Mesothelial cell of epicardium (in vitro differentiated cells): ENCODE results near the gene ASIC2. TPM values are rescaled to one million over a fixed set of nuclear protein-coding genes. Genes with fewer than 3 reads are reported as not detected.

Experiments used
- DNase-seq, 2 experiments: peaks; one replicate each; pipeline ENCODE4 v3.0.0; 2021; ENCODE audit warnings: low spot score in 2 of 2; ENCODE audit not compliant: unreplicated experiment in 2 of 2
- H3K27ac Mint-ChIP-seq: 2 replicates; pipeline ENCODE4 v1.8.0; 2021; ENCODE audit warnings: mixed read lengths
- H3K27me3 Mint-ChIP-seq: 2 replicates; pipeline ENCODE4 v1.8.0; 2021; ENCODE audit warnings: low read depth, mixed read lengths
- H3K36me3 Mint-ChIP-seq: 2 replicates; pipeline ENCODE4 v1.8.0; 2021; ENCODE audit warnings: mixed read lengths
- H3K4me1 Mint-ChIP-seq: 2 replicates; pipeline ENCODE4 v1.8.0; 2021; ENCODE audit warnings: mixed read lengths
- H3K4me3 Mint-ChIP-seq: 2 replicates; pipeline ENCODE4 v1.8.0; 2021; ENCODE audit warnings: mild to moderate bottlenecking, moderate library complexity, mixed read lengths
- H3K9me3 Mint-ChIP-seq: 2 replicates; pipeline ENCODE4 v1.8.0; 2021; ENCODE audit warnings: mixed read lengths
- total RNA-seq: library from RNA; stranded (reverse); gene quantifications from 3 replicates; pipeline ENCODE4 v1.2.1, GENCODE V29; 2021
- TF ChIP-seq, protein P1 (sequence below): fragments of 200-600 bp; sonication (generic); IDR thresholded peaks from one replicate; pipeline ENCODE4 v1.5.0; 2021; ENCODE audit warnings: antibody characterized with exemption; ENCODE audit not compliant: unreplicated experiment

The ASIC2 gene
- total RNA-seq, 1 donor from 2014 or later = 3.4 TPM

DNA sequence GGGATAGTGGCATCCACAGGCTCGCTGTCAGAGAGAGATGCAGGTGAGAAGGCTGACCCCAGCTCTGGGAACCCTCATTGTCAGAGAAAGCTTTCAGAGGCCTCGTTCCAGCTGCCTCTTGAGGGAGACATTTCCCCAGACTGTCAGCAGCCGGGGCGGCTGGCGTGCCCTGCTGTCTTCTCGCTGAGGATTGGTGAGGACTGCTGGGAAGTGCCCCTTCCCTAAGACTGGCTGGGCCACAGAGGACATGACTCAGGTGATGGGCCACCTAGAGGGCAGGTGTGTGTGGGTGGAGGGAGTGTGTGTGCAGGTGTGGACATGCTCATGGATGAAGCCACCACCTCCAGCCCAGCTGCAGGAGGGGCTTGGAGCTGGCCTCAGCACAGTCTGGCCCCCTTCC, 276.2 kb downstream of the ASIC2 start:
- no peak overlapping the region for H3K4me3 Mint-ChIP-seq

DNA sequence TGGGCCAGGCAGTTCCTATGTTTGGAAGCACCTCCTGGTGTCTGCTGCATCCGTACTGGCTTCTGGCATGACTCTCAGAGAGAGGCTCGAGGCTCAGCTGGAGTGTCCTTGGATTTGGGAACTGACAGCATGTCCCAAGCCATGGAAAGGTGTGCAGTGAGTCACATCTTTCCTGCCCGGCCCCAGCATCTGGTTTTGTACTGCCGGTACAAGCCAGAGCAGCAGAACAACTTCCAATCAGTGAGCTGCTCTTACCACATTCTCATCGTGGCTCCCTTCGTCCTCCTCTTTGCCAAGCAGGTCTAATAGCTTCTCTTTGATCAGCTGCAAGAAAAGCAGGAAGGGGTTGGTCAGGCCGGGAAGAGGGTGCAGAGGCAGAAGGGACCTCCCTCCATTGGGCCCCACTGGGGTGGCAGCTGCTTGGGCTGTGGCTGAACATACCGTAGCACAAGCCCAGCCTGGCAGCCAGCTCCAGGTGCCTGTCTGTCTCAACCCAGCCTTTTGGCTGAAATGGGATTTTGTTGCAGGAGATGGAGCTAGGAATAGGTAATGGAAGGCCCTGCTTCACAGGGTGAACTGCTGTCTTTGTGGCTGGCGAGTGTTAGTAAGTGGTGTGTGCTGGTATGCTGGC, 277.3 kb downstream of the ASIC2 start:
- TF ChIP-seq, protein P1, sequence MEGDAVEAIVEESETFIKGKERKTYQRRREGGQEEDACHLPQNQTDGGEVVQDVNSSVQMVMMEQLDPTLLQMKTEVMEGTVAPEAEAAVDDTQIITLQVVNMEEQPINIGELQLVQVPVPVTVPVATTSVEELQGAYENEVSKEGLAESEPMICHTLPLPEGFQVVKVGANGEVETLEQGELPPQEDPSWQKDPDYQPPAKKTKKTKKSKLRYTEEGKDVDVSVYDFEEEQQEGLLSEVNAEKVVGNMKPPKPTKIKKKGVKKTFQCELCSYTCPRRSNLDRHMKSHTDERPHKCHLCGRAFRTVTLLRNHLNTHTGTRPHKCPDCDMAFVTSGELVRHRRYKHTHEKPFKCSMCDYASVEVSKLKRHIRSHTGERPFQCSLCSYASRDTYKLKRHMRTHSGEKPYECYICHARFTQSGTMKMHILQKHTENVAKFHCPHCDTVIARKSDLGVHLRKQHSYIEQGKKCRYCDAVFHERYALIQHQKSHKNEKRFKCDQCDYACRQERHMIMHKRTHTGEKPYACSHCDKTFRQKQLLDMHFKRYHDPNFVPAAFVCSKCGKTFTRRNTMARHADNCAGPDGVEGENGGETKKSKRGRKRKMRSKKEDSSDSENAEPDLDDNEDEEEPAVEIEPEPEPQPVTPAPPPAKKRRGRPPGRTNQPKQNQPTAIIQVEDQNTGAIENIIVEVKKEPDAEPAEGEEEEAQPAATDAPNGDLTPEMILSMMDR = no peak
- no peaks in the 10 kb centered on the region for H3K9me3 Mint-ChIP-seq
- no peak overlapping the region for H3K4me3 Mint-ChIP-seq
- no peaks in the 10 kb centered on the region for H3K27me3 Mint-ChIP-seq
- no peaks in the 10 kb centered on the region for H3K36me3 Mint-ChIP-seq
- no peaks in the 10 kb centered on the region for H3K4me1 Mint-ChIP-seq
- H3K27ac Mint-ChIP-seq = no peak overlapping the region
- DNase-seq = no peak

More for the DNA sequence above, 276.2 kb downstream of the ASIC2 start:
- no peaks in the 10 kb centered on the region for H3K36me3 Mint-ChIP-seq
- TF ChIP-seq, protein P1 = no peak
- H3K27ac Mint-ChIP-seq = no peak overlapping the region
- no peak for DNase-seq
- no peaks in the 10 kb centered on the region for H3K4me1 Mint-ChIP-seq
- no peaks in the 10 kb centered on the region for H3K9me3 Mint-ChIP-seq
- H3K27me3 Mint-ChIP-seq = no peaks in the 10 kb centered on the region

DNA sequence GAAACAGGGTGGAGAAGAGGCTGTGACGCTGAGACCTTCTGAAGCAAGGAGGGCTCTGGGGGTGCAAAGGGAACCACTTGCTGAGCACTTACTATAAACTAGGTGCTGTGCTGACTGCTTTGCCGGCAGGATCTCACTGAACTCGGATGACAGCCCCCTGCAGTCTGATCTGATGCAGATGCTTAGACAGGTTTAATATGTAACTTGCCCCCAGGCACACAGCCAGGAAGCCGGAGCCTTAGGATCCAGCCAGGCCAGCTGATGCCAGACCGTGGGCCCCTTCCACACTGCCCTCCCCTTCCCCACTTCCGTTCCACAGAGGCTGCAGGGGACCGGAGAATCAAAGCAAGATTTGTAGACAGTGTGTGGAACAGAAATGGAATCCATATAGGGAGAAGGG, 278.3 kb downstream of the ASIC2 start:
- Mint-ChIP-seq H3K4me1 (no peaks in the 10 kb centered on the region), H3K27ac (no peak overlapping the region), H3K9me3 (no peaks in the 10 kb centered on the region), H3K27me3 (no peaks in the 10 kb centered on the region), H3K4me3 (no peak overlapping the region), H3K36me3 (no peaks in the 10 kb centered on the region)
- DNase-seq = no peak
- TF ChIP-seq, protein P1 = no peak

DNA sequence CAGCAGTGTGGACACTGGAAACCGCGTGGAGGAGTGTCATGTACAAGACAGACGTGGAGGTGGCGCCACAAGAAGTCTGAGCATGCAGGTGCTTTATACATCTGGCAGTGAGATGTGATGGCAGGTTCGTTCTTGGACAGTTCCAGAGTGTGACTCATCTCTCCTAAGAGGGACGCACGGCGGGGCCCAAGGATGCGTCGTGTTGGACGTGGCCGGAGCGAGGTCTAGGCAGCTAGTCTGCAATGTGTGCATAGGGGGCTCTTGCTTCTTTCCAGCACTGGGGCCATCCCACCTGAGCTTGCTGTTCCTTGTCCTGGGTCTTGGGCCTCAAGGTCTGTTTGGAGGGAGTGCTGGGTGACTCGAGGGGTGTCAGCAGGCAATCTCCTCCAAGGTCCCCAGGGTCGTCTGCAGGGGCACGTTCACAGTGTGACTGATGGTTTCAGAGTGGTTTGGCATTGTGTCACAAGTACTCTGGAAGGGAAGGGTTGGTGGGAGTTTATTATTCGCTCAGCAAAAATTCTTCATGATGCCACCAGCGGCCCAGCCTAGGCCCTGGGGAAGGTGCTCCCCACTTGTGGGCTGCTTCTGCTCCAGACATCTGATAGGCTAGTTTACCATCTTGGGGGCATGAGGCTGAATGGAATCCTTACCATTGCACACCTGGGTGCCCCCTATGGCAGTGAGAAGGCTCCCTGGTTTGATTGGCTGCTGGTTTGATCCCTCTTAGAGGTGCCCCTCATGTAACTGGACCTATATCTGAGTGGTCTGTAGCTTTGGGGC, 279.3 kb downstream of the ASIC2 start:
- H3K27ac Mint-ChIP-seq = no peak overlapping the region
- no peaks in the 10 kb centered on the region for H3K9me3 Mint-ChIP-seq
- H3K4me3 Mint-ChIP-seq = no peak overlapping the region
- TF ChIP-seq, protein P1 = no peak
- H3K36me3 Mint-ChIP-seq = no peaks in the 10 kb centered on the region
- no peak for DNase-seq
- no peaks in the 10 kb centered on the region for H3K27me3 Mint-ChIP-seq
- H3K4me1 Mint-ChIP-seq = no peaks in the 10 kb centered on the region

DNA sequence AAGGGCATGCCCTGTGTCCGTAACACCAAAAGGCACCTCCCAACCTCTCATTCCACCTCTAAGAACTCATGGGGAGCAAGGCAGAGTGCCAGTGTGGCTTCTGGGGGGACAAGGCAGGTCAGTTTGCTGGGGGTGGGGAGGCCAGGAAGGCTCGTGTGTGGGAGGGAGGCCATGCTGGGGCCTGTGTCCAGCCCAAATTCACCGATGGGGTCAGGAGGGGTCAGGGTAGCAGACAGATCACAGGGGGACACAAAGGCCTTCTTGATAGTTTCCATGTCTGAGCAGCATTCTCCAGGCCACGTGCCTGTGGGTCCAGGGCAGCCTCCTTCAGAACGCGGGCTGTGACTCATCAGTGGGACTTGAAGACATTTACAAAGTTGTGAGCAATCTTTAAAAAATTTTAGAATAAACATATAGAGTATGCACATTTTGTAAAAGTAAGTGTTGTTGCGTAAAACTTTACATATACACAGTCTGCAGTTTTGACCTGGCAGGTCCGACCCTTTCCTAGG, 280.5 kb downstream of the ASIC2 start:
- TF ChIP-seq, protein P1 = no peak
- Mint-ChIP-seq H3K27ac (no peak overlapping the region), H3K36me3 (no peaks in the 10 kb centered on the region), H3K27me3 (no peaks in the 10 kb centered on the region), H3K4me1 (no peaks in the 10 kb centered on the region), H3K4me3 (no peak overlapping the region), H3K9me3 (no peaks in the 10 kb centered on the region)
- no peak for DNase-seq
